Sigmoid colon (tissue), 7 donors: ENCODE measurements around the gene CALML3. TPM values are rescaled to one million over a fixed set of nuclear protein-coding genes. Genes with fewer than 3 reads are reported as not detected.

ENCODE experiments used
- DNase-seq: peaks from one replicate; pipeline ENCODE4 v3.0.0-alpha.2; 2019
- H3K27ac ChIP-seq, 4 donors: fragments of 200-600 bp; sonication (generic); one replicate each; pipeline ENCODE4 v1.5.1; 2016 to 2019; ENCODE audit warnings: mild to moderate bottlenecking in 1 of 4
- H3K27me3 ChIP-seq, 3 donors: fragments of 200-600 bp; sonication (generic); one replicate each; pipeline ENCODE4 v1.5.1; 2019; ENCODE audit warnings: mild to moderate bottlenecking in 1 of 3
- H3K36me3 ChIP-seq, 4 donors: fragments of 200-600 bp; sonication (generic); one replicate each; pipeline ENCODE4 v1.5.1; 2016 to 2019
- H3K4me1 ChIP-seq, 4 donors: fragments of 200-600 bp; sonication (generic); one replicate each; pipeline ENCODE4 v1.5.1; 2017 to 2019
- H3K4me3 ChIP-seq, 4 donors: fragments of 200-600 bp; sonication (generic); one replicate each; pipeline ENCODE4 v1.5.1; 2017 to 2019; ENCODE audit warnings: mild to moderate bottlenecking in 2 of 4, moderate library complexity in 1 of 4
- H3K9me3 ChIP-seq, 4 donors: fragments of 200-600 bp in 3 of 4; sonication (generic) in 3 of 4; one replicate each; pipeline versions ENCODE4 v1.5.1 to v1.6.1; 2013 to 2019
- EP300 ChIP-seq, 4 donors: sonication (generic); formaldehyde crosslinking; IDR thresholded peaks; one replicate each; pipeline ENCODE4 v1.6.1; 2017; ENCODE audit warnings: antibody characterized with exemption in 4 of 4
- POLR2A ChIP-seq, 2 donors: fragments of 450-650 bp; IDR thresholded peaks; one replicate each; pipeline ENCODE4 v1.6.1; 2016; ENCODE audit warnings: antibody characterized with exemption in 2 of 2, mild to moderate bottlenecking in 2 of 2, moderate library complexity in 2 of 2
- POLR2AphosphoS5 ChIP-seq, 4 donors: sonication (generic); formaldehyde crosslinking; IDR thresholded peaks; one replicate each; pipeline ENCODE4 v1.6.1; 2017; ENCODE audit warnings: antibody characterized with exemption in 4 of 4
- whole genome bisulfite sequencing, 2 donors: extraction: QIAGEN DNeasy Blood & Tissue Kit; methylation state at CpG; one replicate each; pipeline ENCODE4 v1.1.7; 2013; 5-methylcytosine and 5-hydroxymethylcytosine counted together
- intact Hi-C: fragments of 100-400 bp; cut with DNase I; formaldehyde crosslinking; loops from one replicate; pipeline ENCODE4 v1.15.1; 2023
- polyA plus RNA-seq, 3 donors: library from polyadenylated mRNA; stranded (reverse); fragments of 200-250 nt; gene quantifications; one replicate each; pipeline ENCODE4 v1.2.3, GENCODE V29; 2013
- total RNA-seq, 4 donors: library from RNA; depleted of rRNA; stranded (reverse); fragments of >200 nt; gene quantifications; one replicate each; pipeline ENCODE4 v1.1.0, GENCODE V29; 2016
- TF ChIP-seq, protein P1 (sequence below), 4 experiments: fragments of 450-650 bp in 3 of 4; fragments of 200-600 bp in 1 of 4; IDR thresholded peaks; one replicate each; pipeline ENCODE4 v1.5.1; 2016 to 2019; ENCODE audit warnings: antibody characterized with exemption in 4 of 4, mild to moderate bottlenecking in 3 of 4, moderate library complexity in 2 of 4
- donor health status: healthy with polysubstance abuse.
- donor health status: Bipolar disorder and iron deficiency.
- donor health status: healthy.

Gene CALML3
- total and polyA plus RNA-seq, 7 donors: 0.15 TPM; not detected in 6

GRCh38 chr10:5491477-5491876, 33.3 kb upstream of the CALML3 start:
- intact Hi-C loops: no loop called here
- peaks cover 0 to 4% (median 2%) of the 10 kb centered on the region in 4 donors for H3K9me3 ChIP-seq
- peak; percentile 46 for DNase-seq
- no peaks in the 10 kb centered on the region for H3K36me3 ChIP-seq
- no peaks in the 10 kb centered on the region for H3K4me1 ChIP-seq
- H3K27ac ChIP-seq: no peak overlapping the region
- no peaks in the 10 kb centered on the region for H3K27me3 ChIP-seq
- TF ChIP-seq POLR2AphosphoS5 (IDR thresholded peaks at IDR 0.05) (no peak), EP300 (IDR thresholded peaks at IDR 0.05) (no peak), POLR2A (IDR thresholded peaks at IDR 0.05) (no peak)
- TF ChIP-seq, protein P1, sequence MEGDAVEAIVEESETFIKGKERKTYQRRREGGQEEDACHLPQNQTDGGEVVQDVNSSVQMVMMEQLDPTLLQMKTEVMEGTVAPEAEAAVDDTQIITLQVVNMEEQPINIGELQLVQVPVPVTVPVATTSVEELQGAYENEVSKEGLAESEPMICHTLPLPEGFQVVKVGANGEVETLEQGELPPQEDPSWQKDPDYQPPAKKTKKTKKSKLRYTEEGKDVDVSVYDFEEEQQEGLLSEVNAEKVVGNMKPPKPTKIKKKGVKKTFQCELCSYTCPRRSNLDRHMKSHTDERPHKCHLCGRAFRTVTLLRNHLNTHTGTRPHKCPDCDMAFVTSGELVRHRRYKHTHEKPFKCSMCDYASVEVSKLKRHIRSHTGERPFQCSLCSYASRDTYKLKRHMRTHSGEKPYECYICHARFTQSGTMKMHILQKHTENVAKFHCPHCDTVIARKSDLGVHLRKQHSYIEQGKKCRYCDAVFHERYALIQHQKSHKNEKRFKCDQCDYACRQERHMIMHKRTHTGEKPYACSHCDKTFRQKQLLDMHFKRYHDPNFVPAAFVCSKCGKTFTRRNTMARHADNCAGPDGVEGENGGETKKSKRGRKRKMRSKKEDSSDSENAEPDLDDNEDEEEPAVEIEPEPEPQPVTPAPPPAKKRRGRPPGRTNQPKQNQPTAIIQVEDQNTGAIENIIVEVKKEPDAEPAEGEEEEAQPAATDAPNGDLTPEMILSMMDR (IDR thresholded peaks at IDR 0.05): no peak
- 95 to 96% methylated on average over 7 of the region's 7 CpGs for WGBS, 2 donors
- no peak overlapping the region for H3K4me3 ChIP-seq

GRCh38 chr10:5492322-5492855, 32.4 kb upstream of the CALML3 start:
- no peak overlapping the region for H3K27ac ChIP-seq
- peaks cover 0 to 4% (median 2%) of the 10 kb centered on the region in 4 donors for H3K9me3 ChIP-seq
- WGBS, 2 donors: 95 to 96% methylated on average over 4 of the region's 4 CpGs
- no peaks in the 10 kb centered on the region for H3K27me3 ChIP-seq
- intact Hi-C loops: no loop called here
- DNase-seq: peak; percentile 58
- no peaks in the 10 kb centered on the region for H3K4me1 ChIP-seq
- no peak overlapping the region for H3K4me3 ChIP-seq
- TF ChIP-seq POLR2A (IDR thresholded peaks at IDR 0.05): no peak
- TF ChIP-seq, protein P1 (IDR thresholded peaks at IDR 0.05): no peak
- H3K36me3 ChIP-seq: no peaks in the 10 kb centered on the region

- Histone ChIP-seq H3K4me3 (no peak overlapping the region), H3K27me3 (no peaks in the 10 kb centered on the region), H3K4me1 (no peaks in the 10 kb centered on the region), H3K27ac (no peak overlapping the region), H3K9me3 (peaks cover 0 to 4% (median 2%) of the 10 kb centered on the region in 4 donors), H3K36me3 (no peaks in the 10 kb centered on the region)
- intact Hi-C loops: no loop called here
- no peak for TF ChIP-seq EP300 (IDR thresholded peaks at IDR 0.05)
- TF ChIP-seq POLR2A (IDR thresholded peaks at IDR 0.05): no peak
- TF ChIP-seq, protein P1 (IDR thresholded peaks at IDR 0.05): no peak
- no peak for TF ChIP-seq POLR2AphosphoS5 (IDR thresholded peaks at IDR 0.05)
- 94% methylated on average over 13 of the region's 13 CpGs for WGBS, 2 donors
- DNase-seq: peak; percentile 42
These were observed 31.7 kb upstream of the CALML3 start for GRCh38 chr10:5492929-5493576.

GRCh38 chr10:5493691-5494090, 31.1 kb upstream of the CALML3 start:
- H3K27ac ChIP-seq: no peak overlapping the region
- DNase-seq: no peak
- WGBS, 2 donors: 26 to 67% methylated on average over 3 of the region's 3 CpGs
- intact Hi-C loops: no loop called here
- no peaks in the 10 kb centered on the region for H3K36me3 ChIP-seq
- no peaks in the 10 kb centered on the region for H3K4me1 ChIP-seq
- no peak overlapping the region for H3K4me3 ChIP-seq
- no peaks in the 10 kb centered on the region for H3K27me3 ChIP-seq
- TF ChIP-seq, protein P1 (IDR thresholded peaks at IDR 0.05): no peak
- TF ChIP-seq POLR2A (IDR thresholded peaks at IDR 0.05) (no peak), POLR2AphosphoS5 (IDR thresholded peaks at IDR 0.05) (no peak), EP300 (IDR thresholded peaks at IDR 0.05) (no peak)
- H3K9me3 ChIP-seq: peaks cover 0 to 4% (median 2%) of the 10 kb centered on the region in 4 donors
